DMS 273 treated with DMSO at 0.1 percent for 48 hours (cell line): ENCODE results near the gene PANK1.
A peak's percentile ranks its signal among the peaks of the same experiment; 100 is the strongest.

Experiments used
- DNase-seq: peaks from one replicate; lab custom pipeline; 2025; lab: John Stamatoyannopoulos, UW

Gene PANK1

DNA sequence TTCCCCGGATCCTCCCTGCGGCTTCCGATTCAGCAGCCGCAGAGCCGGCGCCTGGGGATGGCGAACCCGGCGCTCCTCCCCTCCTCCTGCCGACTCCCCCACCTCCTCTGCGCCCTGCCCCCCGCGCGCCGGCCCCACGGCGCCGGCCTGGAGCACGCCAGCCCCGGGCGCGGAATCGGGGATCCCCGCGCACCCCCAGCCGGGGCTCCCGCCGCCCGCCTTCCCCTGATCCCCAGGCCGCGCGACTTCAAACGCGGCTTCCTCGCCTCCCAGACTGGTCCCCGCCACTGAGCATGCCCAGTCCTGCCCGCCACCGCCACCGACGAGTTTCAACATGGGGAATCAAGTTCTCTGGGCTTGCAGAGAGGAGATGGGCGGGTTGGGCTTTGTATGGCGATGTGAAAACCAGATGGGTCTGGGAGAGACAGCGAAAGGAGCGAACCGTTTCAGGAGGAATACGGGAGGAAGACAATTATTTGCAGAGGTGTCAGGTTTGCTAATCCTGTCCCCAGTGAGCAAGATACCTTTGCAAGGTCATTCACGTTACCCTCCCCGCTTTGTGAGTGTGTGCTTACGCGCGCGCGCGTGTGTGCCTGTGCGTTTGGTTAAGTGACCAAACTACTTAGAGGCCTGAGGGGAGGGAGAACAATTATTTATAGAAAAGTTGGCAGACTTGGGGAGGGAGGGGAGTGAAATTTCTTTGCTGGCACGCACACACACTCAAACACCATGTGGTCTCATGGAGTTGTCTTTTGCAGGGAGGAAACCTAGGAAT lies at the start of gene PANK1:
Gene PANK1 (minus strand): TSS at position 276 of the 775 bp plus-strand sequence. CDS start 351 bp downstream, outside the sequence.
- DNase-seq = peak; percentile 72

DNA sequence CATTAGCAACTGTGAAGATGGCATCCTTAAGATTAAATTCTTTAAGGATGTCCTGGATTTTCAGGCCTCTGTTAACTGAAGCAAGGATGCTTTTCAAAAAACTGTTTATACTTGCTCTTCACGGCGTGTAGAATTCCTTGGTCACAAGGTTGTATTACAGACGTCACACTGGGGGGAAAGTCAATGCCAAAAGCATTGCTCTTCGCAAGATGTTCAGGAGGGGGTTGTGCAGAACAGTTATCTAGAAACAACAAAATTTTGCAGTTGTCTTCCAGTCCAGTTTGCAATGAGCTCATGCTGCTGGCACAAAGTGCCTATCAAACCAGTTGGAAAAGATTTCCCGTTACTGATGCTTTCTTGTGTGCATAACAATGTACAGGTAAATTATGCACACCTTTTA lies 48.1 kb upstream of the PANK1 start:
- DNase-seq = no peak

DNA sequence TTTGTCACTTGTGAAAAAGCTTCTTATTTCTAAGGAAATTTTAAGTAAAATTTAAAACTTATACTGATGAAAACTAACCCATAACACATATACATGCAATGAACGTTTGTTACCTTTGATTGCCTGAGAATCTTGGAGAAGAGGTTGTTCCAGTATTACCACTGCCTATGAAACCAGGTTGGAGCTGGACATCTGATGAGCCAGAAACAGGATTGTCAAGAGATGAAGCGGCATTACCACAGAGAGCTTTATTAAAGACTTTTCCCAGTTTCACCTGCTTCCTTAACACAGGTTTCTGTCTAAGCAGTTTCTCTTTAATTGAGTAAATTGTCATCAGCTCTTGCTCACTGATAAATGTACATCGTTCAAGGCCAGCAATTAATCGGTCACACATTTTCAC lies 47.4 kb upstream of the PANK1 start:
- no peak for DNase-seq

GRCh38 chr10:89690027-89690426 lies 45.0 kb upstream of the PANK1 start:
- DNase-seq = no peak

DNA sequence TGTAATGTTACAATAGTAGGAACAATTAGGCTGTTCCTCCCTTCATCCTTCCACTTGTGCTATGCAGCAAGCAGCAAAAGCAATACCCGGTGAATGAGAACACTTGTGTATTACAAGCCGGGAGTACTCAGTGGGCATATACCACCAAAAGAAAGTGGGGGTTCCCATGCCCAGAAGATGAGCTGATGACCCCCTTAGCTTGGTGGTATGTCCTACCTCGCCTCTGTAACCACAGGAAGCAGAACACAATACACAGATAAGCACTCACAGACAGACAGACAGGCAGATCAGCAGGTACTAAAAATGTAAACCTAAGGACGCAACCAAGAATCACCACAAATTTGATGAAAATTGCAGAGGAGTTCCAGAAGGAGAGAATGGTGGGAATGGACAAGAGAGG lies 40.9 kb upstream of the PANK1 start:
- no peak for DNase-seq

DNA sequence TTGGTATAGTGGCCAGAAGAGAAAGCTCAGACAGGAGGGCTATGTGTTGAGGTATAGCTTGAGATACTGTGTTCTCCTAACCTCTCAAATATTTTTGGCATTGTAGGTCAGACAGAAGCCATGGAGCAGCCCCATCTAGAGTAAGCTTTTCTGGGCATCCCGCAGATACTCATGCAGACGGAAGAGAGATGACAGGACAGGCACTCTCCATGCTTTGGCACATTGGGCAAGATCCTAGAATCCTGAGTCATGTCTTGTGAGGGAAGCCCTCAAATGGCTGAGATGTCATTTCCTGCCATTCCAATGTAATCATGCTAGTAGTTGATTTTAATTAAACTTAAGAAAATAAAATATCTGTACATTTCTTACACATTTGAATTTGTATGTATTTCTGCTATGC lies 39.6 kb upstream of the PANK1 start:
- DNase-seq = no peak

DNA sequence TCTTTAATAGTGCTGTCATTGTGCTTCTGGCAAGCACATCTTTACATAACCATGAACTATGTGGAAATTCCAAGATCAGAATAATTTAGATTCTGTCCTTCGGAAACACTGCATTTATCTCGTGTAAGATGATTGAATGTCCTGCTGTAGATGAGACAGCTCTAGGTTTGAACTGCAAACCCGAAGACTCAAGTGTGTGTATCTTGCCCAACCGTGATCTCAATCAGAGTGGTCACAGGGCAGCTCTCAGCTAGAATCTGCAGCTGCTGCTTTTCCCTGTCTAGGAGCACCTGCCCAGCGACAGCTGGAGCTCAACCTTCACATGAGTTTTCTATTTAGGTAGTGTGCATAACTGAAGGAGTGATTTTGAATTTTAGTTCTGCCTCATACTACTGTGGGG lies 38.8 kb upstream of the PANK1 start:
- no peak for DNase-seq

- no peak for DNase-seq
These were observed 34.9 kb upstream of the PANK1 start for GRCh38 chr10:89679986-89680385.

- no peak for DNase-seq
These were observed 32.3 kb upstream of the PANK1 start for GRCh38 chr10:89677341-89677740.

- DNase-seq = peak; percentile 25
These were observed 25.9 kb upstream of the PANK1 start for GRCh38 chr10:89670926-89671325.

DNA sequence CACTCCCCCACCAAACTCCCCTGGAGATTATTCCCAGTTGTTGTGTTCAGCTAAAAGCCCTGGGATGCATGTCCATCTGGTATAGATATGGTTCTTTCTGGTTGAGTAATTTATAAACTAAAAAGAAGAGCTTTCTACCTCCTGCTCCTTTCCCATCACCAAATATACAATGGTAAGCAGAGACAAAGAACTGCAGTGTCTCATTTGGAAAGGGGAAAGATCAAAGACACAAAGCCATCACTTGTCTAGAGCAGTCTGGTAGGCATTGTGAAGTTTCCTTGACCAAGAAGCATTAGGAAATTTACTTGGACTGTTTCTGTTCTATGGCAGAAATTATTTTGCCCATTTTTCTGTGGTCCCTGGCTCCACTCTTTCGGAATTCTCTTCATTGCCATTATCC lies 24.9 kb upstream of the PANK1 start:
- no peak for DNase-seq

GRCh38 chr10:89668386-89669071 lies 23.5 kb upstream of the PANK1 start:
- no peak for DNase-seq

- no peak for DNase-seq
These were observed 21.1 kb upstream of the PANK1 start for GRCh38 chr10:89666138-89666537.

GRCh38 chr10:89665302-89665701 lies 20.3 kb upstream of the PANK1 start:
- DNase-seq = no peak

- DNase-seq = no peak
These were observed 19.2 kb upstream of the PANK1 start for GRCh38 chr10:89664203-89664602.

GRCh38 chr10:89663144-89663543 lies 18.1 kb upstream of the PANK1 start:
- DNase-seq = no peak

DNA sequence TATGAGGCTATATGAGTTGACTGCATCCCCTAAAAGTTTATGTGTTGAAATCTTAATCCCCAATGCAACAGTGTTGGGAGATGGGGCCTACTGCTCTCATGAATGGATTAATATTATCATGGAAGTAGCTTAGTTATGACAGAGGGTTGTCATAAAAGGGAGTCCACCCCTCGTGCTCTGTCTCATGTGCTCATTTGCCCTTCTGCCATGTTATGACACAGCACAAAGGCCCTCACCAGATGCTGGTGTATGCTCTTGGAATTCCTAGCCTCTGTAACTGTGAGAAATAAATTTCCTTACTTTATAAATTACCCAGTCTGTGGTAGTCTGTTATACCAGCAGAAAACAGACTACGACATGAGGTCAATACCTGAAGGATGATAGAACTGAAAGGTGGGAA lies 17.6 kb upstream of the PANK1 start:
- no peak for DNase-seq

- no peak for DNase-seq
These were observed 14.4 kb upstream of the PANK1 start for GRCh38 chr10:89659143-89660131.

DNA sequence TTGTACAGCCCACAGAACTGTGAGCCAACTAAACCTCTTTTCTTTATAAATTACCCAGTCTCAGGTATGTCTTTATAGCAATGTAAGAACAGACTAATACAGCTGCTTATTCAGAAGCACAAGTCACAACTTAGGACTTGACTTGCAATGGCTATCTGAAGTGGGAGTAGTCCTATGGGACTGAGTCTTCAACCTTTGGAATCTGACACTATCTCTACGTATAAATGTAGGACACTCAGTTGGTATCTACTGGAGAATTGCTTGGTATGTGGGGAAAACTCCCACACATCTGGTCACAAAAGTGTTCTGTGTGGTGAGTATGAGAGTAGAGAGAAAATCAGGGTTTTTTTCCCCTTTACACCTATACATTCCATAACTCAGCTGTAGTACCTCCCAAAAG lies 12.3 kb upstream of the PANK1 start:
- DNase-seq = no peak

- DNase-seq = no peak
These were observed 10.7 kb upstream of the PANK1 start for GRCh38 chr10:89655722-89656121.

- no peak for DNase-seq
These were observed 8.4 kb upstream of the PANK1 start for GRCh38 chr10:89653410-89653869.

DNA sequence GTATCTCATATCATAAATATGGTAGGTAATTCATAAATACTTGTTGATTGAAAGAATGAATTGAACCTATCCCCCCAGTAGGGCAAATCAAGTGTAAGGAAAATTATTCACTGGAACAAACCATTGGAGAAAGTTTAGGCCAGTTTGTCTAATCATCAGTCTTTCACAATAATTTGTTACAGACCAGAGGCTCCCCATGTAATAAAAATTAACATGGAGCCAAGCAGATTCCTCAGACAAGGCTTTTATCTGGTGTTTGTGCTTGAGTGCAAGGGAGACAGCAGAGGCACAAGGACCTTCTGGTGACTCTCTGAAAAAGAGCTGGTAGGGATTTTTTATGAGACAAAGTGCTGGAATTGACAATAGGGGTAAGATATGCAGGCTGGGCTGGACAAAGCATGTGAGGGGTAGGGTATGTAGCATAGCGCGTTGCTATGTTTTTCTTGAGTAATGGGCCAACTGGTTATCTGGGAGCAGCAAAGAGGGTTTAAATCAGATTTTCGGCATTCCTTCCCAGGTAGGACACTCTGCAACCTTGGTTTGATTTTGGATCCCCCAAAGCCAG lies 7.8 kb upstream of the PANK1 start:
- DNase-seq = no peak
